Activated B cell treated with CpG ODN at 0.5 μM for 24 hours (primary cell): Measurements from ENCODE around the gene FAM193A. TPM values are rescaled to one million over a fixed set of nuclear protein-coding genes. Genes with fewer than 3 reads are reported as not detected.
A peak's percentile ranks its signal among the peaks of the same experiment; 100 is the strongest.

Source experiments
- ATAC-seq: fragments of 200-7000 bp; cut with Tn5 transposase; one replicate; pipeline ENCODE4 v1.10.0; 2021; ENCODE audit warnings: low read depth, mild to moderate bottlenecking, moderate library complexity
- CTCF ChIA-PET: fragments of 350-600 bp; sonication (Branson Sonifier 250); formaldehyde crosslinking; loops from one replicate; lab custom pipeline; 2021; ENCODE audit warnings: antibody characterized with exemption; lab: Charles Lee
- POLR2A ChIA-PET: fragments of 350-600 bp; sonication (Branson Sonifier 250); formaldehyde crosslinking; loops from one replicate; lab custom pipeline; 2021; ENCODE audit warnings: antibody characterized with exemption; lab: Charles Lee
- DNase-seq: peaks from one replicate; pipeline ENCODE4 v3.0.0; 2022
- H3K27ac Mint-ChIP-seq: one replicate; pipeline ENCODE4 v1.8.0; 2020; ENCODE audit warnings: mixed read lengths
- H3K27me3 Mint-ChIP-seq: one replicate; pipeline ENCODE4 v1.8.0; 2021; ENCODE audit warnings: mixed read lengths
- H3K36me3 Mint-ChIP-seq: one replicate; pipeline ENCODE4 v1.8.0; 2021; ENCODE audit warnings: low read depth, mixed read lengths
- H3K4me1 Mint-ChIP-seq: one replicate; pipeline ENCODE4 v1.8.0; 2021; ENCODE audit warnings: mixed read lengths
- H3K4me3 Mint-ChIP-seq: one replicate; pipeline ENCODE4 v1.8.0; 2020; ENCODE audit warnings: mild to moderate bottlenecking, mixed read lengths
- H3K9me3 Mint-ChIP-seq: one replicate; pipeline ENCODE4 v1.8.0; 2020; ENCODE audit warnings: mixed read lengths
- intact Hi-C: fragments of 100-400 bp; cut with micrococcal nuclease; formaldehyde crosslinking; loops from one replicate; pipeline ENCODE4 v1.15.1; 2024
- total RNA-seq: library from RNA; stranded (reverse); gene quantifications from 2 replicates; pipeline ENCODE4 v1.2.3, GENCODE V29; 2022
- TF ChIP-seq, protein P1 (sequence below): fragments of 200-600 bp; IDR thresholded peaks from one replicate; pipeline ENCODE4 v1.8.0; 2022; ENCODE audit warnings: antibody characterized with exemption, mild to moderate bottlenecking

Gene FAM193A
- total RNA-seq, 1 donor from 2014 or later: 42.8 TPM

DNA sequence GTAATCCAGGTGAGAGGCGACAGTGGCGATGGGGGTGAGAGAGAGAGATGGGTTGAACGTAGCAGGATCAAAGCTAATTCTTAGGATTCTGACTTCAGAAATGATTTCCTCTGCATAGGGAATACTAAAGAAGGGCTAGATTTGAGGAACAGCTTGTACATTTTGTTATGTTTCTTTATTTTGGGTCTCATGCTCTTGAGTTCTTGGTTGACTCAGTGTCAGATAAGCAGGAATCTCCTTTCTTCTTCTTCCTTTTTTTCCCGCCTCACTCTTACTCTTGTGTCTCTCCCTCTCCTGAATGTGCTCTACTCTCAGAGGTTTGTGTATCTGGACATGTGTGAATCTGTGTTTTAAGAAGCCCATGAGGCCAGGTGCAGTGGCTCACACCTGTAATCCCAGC, 36.4 kb downstream of the FAM193A start:
- H3K27ac Mint-ChIP-seq: no peak overlapping the region
- CTCF ChIA-PET: no interaction called here

DNA sequence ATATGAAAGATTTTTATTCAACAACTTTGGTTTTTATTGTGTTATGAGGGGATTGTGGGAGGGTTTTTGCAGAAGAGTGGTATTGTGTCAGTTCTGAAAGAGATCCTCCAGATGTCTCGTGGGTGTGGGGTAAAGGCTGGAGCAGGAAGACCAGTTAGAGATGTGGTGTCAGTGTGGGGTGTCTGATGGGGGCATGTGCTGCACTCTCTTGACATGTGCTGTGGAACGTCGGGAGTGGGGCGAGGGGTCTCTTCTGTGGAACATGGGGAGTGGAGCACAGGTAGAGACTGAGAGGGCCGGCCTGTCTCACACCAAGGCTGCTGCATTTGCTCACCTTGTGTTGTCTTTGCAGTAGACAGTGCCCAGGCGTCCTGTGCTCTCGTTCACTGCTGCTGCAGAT, 37.6 kb downstream of the FAM193A start:
- Mint-ChIP-seq H3K4me3 (no peak overlapping the region), H3K36me3 (peaks cover 8% of the 10 kb centered on the region), H3K9me3 (no peaks in the 10 kb centered on the region), H3K27me3 (no peaks in the 10 kb centered on the region), H3K4me1 (peaks cover 54% of the 10 kb centered on the region), H3K27ac (peak overlapping the region; percentile 54)
- no peak for ATAC-seq
- no peak for DNase-seq
- POLR2A ChIA-PET: no interaction called here
- intact Hi-C loops: no loop called here
- TF ChIP-seq, protein P1, sequence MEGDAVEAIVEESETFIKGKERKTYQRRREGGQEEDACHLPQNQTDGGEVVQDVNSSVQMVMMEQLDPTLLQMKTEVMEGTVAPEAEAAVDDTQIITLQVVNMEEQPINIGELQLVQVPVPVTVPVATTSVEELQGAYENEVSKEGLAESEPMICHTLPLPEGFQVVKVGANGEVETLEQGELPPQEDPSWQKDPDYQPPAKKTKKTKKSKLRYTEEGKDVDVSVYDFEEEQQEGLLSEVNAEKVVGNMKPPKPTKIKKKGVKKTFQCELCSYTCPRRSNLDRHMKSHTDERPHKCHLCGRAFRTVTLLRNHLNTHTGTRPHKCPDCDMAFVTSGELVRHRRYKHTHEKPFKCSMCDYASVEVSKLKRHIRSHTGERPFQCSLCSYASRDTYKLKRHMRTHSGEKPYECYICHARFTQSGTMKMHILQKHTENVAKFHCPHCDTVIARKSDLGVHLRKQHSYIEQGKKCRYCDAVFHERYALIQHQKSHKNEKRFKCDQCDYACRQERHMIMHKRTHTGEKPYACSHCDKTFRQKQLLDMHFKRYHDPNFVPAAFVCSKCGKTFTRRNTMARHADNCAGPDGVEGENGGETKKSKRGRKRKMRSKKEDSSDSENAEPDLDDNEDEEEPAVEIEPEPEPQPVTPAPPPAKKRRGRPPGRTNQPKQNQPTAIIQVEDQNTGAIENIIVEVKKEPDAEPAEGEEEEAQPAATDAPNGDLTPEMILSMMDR: no peak
- CTCF ChIA-PET: no interaction called here

More for the DNA sequence above, 36.4 kb downstream of the FAM193A start:
- POLR2A ChIA-PET: interaction anchor here (0.7 kb wide), 1 partner anchor 278 kb away, joined by 6 read pairs; no protein-coding TSS in a partner anchor
- Mint-ChIP-seq H3K4me3 (no peak overlapping the region), H3K27me3 (no peaks in the 10 kb centered on the region), H3K9me3 (no peaks in the 10 kb centered on the region), H3K4me1 (peaks cover 57% of the 10 kb centered on the region), H3K36me3 (peaks cover 13% of the 10 kb centered on the region)
- intact Hi-C loops: no loop called here
- TF ChIP-seq, protein P1: no peak
- DNase-seq (no peak), ATAC-seq (no peak)

DNA sequence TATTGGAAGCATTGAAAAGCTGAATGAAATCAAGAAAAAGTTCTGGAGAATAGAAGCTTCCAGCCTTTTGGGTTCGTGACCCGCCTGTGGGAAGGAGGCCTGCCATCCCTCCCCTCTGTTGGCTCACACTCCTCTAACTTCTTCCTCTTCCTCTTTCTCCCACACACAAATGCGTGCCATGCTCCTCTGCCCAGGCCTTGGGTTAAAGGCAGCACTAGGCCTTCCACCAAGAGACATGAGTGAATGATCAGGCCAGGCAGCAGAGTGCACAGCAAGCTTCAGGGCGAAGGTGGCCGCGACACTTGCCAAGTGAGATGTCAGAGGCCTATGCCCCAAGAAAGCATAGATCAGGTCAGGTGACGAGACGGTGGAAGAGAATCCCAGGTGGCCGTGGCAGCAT, 38.4 kb downstream of the FAM193A start:
- peaks cover 8% of the 10 kb centered on the region for H3K36me3 Mint-ChIP-seq
- H3K27ac Mint-ChIP-seq: no peak overlapping the region
- no peaks in the 10 kb centered on the region for H3K27me3 Mint-ChIP-seq
- H3K4me1 Mint-ChIP-seq: peaks cover 51% of the 10 kb centered on the region
- CTCF ChIA-PET: no interaction called here
- intact Hi-C loops: no loop called here
- ATAC-seq (no peak), DNase-seq (no peak)
- no peak overlapping the region for H3K4me3 Mint-ChIP-seq
- no peaks in the 10 kb centered on the region for H3K9me3 Mint-ChIP-seq
- POLR2A ChIA-PET: no interaction called here
- TF ChIP-seq, protein P1: no peak

DNA sequence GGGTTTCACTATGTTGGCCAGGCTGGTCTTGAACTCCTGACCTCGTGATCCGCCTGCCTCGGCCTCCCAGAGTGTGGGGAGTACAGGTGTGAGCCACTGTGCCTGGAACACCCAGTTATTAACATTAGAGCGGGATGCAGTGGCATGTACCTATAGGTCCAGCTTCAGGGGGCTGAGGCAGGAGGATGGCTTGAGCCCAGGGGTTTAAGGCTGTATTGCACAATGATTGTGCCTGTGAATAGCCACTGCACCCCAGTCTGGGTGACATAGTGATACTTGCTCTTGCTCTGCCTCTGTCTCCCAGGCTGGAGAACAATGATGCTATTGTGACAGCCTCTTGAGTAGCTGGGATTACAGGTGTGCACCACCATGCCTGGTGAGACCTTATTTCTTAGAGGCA, 39.8 kb downstream of the FAM193A start:
- no peak for ATAC-seq
- Mint-ChIP-seq H3K36me3 (peaks cover 12% of the 10 kb centered on the region), H3K27me3 (no peaks in the 10 kb centered on the region), H3K4me3 (no peak overlapping the region), H3K4me1 (peaks cover 38% of the 10 kb centered on the region), H3K9me3 (no peaks in the 10 kb centered on the region), H3K27ac (no peak overlapping the region)
- POLR2A ChIA-PET: no interaction called here
- TF ChIP-seq, protein P1: no peak
- CTCF ChIA-PET: no interaction called here
- intact Hi-C loops: no loop called here
- no peak for DNase-seq

DNA sequence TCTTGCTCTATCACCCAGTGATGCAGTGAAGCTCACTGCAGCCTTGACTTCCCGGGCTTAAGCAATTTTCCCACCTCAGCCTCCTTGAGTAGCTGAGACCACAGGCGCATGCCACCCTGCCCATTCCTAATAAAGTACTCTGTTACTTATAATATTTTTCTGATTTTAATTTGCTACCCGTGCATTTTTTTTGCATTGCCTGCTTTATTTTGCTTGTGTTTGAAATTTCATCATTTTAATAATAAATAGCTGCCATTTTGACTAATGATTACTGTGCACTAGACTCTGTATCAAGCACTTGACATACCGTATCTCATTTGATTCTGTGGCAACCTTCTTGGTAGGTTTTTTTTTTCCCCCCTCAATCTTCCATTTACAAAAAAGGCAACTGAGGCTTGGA, 41.7 kb downstream of the FAM193A start:
- TF ChIP-seq, protein P1: no peak
- H3K4me1 Mint-ChIP-seq: peaks cover 38% of the 10 kb centered on the region

More for the DNA sequence above, 41.7 kb downstream of the FAM193A start:
- ATAC-seq (no peak), DNase-seq (no peak)
- intact Hi-C loops: no loop called here
- peaks cover 14% of the 10 kb centered on the region for H3K36me3 Mint-ChIP-seq
- no peaks in the 10 kb centered on the region for H3K27me3 Mint-ChIP-seq
- no peak overlapping the region for H3K27ac Mint-ChIP-seq
- POLR2A ChIA-PET: no interaction called here
- CTCF ChIA-PET: no interaction called here
- no peaks in the 10 kb centered on the region for H3K9me3 Mint-ChIP-seq
- no peak overlapping the region for H3K4me3 Mint-ChIP-seq
